ENCODE data around the gene SLC46A2.

GRCh38 chr9:112933696-112934095 lies 43.0 kb upstream of the SLC46A2 start:
- TF ChIP-seq CTCF (IDR thresholded peaks at IDR 0.05) (no peak), POLR2AphosphoS5 (IDR thresholded peaks at IDR 0.05) (no peak), POLR2A (IDR thresholded peaks at IDR 0.05) (no peak), EP300 (IDR thresholded peaks at IDR 0.05; ENCODE audit: low read depth) (no peak)

All from transverse colon (tissue), 4 donors.